ENCODE results near the gene APRT. TPM values are rescaled to one million over a fixed set of nuclear protein-coding genes. Genes with fewer than 3 reads are reported as not detected.

APRT gene
- total and polyA plus RNA-seq, 2 of the 8 experiments (the other 6 are each of a cell fraction or from before 2014, with no cell fraction given): 221 to 267 TPM

DNA sequence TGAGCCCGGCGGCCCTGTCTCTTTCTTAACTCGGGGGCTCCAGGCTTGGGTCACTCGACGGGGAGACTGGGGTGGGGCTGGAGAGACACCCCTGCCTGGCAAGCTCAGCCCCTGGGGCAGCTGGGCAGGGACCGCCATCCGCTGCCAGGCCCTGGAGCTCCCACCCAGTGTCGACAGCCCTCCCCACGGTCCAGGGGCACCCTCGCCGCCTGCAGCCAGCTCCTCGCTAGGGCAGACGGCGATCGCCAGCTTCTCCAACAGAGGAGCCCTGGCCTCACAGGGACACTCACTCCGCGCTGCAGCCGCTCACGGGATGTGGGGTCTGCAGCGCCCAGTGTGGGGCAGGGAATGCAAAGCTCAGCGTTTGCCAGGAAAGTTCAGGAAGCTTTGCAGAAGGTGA, 16.0 kb upstream of the APRT start:
- H2BK120ac ChIP-seq (replicated peaks; ENCODE audit: low read depth, low read length): no peak overlapping the region
- no peak for FAIRE-seq
- ChIA-PET POLR2A (ENCODE audit: partially characterized antibody) (interaction anchor here (1.1 to 2.2 kb wide), 2 partner anchors 16 to 20 kb away, joined by 3 to 8 read pairs; partner anchors contain the start of gene APRT), CTCF (ENCODE audit: partially characterized antibody) (interaction anchor here (0.8 to 2.0 kb wide), 5 partner anchors 10 to 79 kb away, joined by 3 to 10 read pairs (median 3); no protein-coding TSS in a partner anchor)
- H2BK12ac ChIP-seq (ENCODE audit: low read depth, low read length): no peak overlapping the region
- no peak overlapping the region for H2AFZ ChIP-seq (ENCODE audit: low read length)
- WGBS, 2 experiments (ENCODE audit: extremely low coverage in 1 of 2, insufficient coverage in 1 of 2, insufficient read length in 1 of 2, insufficient replicate concordance in 2 of 2, low coverage in 1 of 2, low lambda C conversion rate in 2 of 2, missing lambda C conversion rate in 1 of 2): 88% methylated on average over 20 of the region's 21 CpGs; no CpG with 5 or more reads in 1 of the 2 experiments
- no peak overlapping the region for H2AK5ac ChIP-seq (ENCODE audit: low read depth, low read length)
- H3K23me2 ChIP-seq (ENCODE audit: low read depth, low read length): no peaks in the 10 kb centered on the region
- no peak overlapping the region for H2BK15ac ChIP-seq (ENCODE audit: low read length)
- H3K4me1 ChIP-seq (replicated peaks in 1 of 4; ENCODE audit: control insufficient read depth in 3 of 4, insufficient read depth in 4 of 4, low read length in 3 of 4): 0 out of 7 replicates have a peak, but pooled peaks cover 0 to 2% (median 0%) of the 10 kb centered on the region in 4 experiments
- H3K27ac ChIP-seq (ENCODE audit: low read depth, low read length): no peak overlapping the region
- 0 out of 2 replicates have a peak, but pooled peaks cover 3% of the 10 kb centered on the region for H3K79me1 ChIP-seq (ENCODE audit: low read depth, low read length)
- no peaks in the 10 kb centered on the region for H3K27me3 ChIP-seq (replicated peaks in 1 of 4; ENCODE audit: control insufficient read depth in 3 of 4, extremely low read depth in 1 of 4, insufficient read depth in 3 of 4, low read length in 3 of 4)
- H3K56ac ChIP-seq (replicated peaks; ENCODE audit: insufficient read length, low read depth, low read length): no peak overlapping the region
- no peak overlapping the region for H3K4me2 ChIP-seq (ENCODE audit: insufficient read depth in 1 of 2, low read depth in 2 of 2, low read length in 2 of 2)
- no peak overlapping the region for H2BK5ac ChIP-seq (ENCODE audit: low read depth, low read length)
- no peaks in the 10 kb centered on the region for H3K9me3 ChIP-seq (ENCODE audit: insufficient read depth in 2 of 2, low read depth in 1 of 2, low read length in 1 of 2)
- no peak overlapping the region for H4K91ac ChIP-seq (replicated peaks; ENCODE audit: insufficient read length, low read length)
- H4K5ac ChIP-seq (ENCODE audit: insufficient read length, low read depth, low read length): no peak overlapping the region
- H3K14ac ChIP-seq (ENCODE audit: insufficient read length): no peak overlapping the region
- no peak overlapping the region for H3K18ac ChIP-seq (ENCODE audit: extremely low read depth, low read length)
- no peak overlapping the region for H3K9ac ChIP-seq (replicated peaks in 1 of 4; ENCODE audit: extremely low read depth in 1 of 4, low read depth in 3 of 4, low read length in 3 of 4)
- no peak for DNase-seq (ENCODE audit: low read depth in 1 of 2, low spot score in 2 of 2)
- H3K4me3 ChIP-seq (ENCODE audit: extremely low read depth in 1 of 4, insufficient read depth in 2 of 4, low read depth in 3 of 4, low read length in 4 of 4): no peak overlapping the region
- H3K4ac ChIP-seq (replicated peaks; ENCODE audit: insufficient read length, low read depth, low read length): no peak overlapping the region
- no peak overlapping the region for H4K8ac ChIP-seq (ENCODE audit: extremely low read depth, insufficient read depth, low read length)
- peaks cover 2 to 6% of the 10 kb centered on the region in 2 experiments for H4K20me1 ChIP-seq (replicated peaks in 1 of 2; ENCODE audit: control insufficient read depth in 1 of 2, insufficient read depth in 2 of 2, low read length in 2 of 2)
- no peak overlapping the region for H3K23ac ChIP-seq (ENCODE audit: insufficient read length)
- no peak for TF ChIP-seq BRCA1 (IDR thresholded peaks at IDR 0.05; ENCODE audit: low read depth, low read length)
- TF ChIP-seq GTF2F1 (IDR thresholded peaks at IDR 0.05; ENCODE audit: borderline replicate concordance, low read depth, low read length): no peak
- TF ChIP-seq TBP (IDR thresholded peaks at IDR 0.05; ENCODE audit: low read depth, low read length): no peak
- TF ChIP-seq CHD1 (IDR thresholded peaks at IDR 0.05; ENCODE audit: low read depth, low read length): no peak
- TF ChIP-seq RXRA (IDR thresholded peaks at IDR 0.05; ENCODE audit: insufficient read depth, low read depth, low read length): no peak
- TF ChIP-seq SIN3A (conservative IDR thresholded peaks at IDR 0.05 in 1 of 2, IDR thresholded peaks at IDR 0.05 in 1 of 2; ENCODE audit: low read depth in 1 of 2, low read length in 2 of 2): no peak
- no peak for TF ChIP-seq JUN (IDR thresholded peaks at IDR 0.05; ENCODE audit: low read depth, low read length)
- TF ChIP-seq SIRT6 (IDR thresholded peaks at IDR 0.05; ENCODE audit: low read length): no peak
- no peak for TF ChIP-seq TAF7 (optimal IDR thresholded peaks at IDR 0.05; ENCODE audit: borderline replicate concordance, low read depth, low read length)
- no peak for TF ChIP-seq HDAC2 (IDR thresholded peaks at IDR 0.05; ENCODE audit: borderline replicate concordance in 1 of 2, low read depth in 2 of 2, low read length in 2 of 2)
- TF ChIP-seq HDAC6 (IDR thresholded peaks at IDR 0.05; ENCODE audit: low read depth, low read length): no peak
- TF ChIP-seq RAD21 (IDR thresholded peaks at IDR 0.05 in 1 of 2, conservative IDR thresholded peaks at IDR 0.05 in 1 of 2; ENCODE audit: low read depth in 2 of 2, low read length in 2 of 2): no peak
- TF ChIP-seq BACH1 (IDR thresholded peaks at IDR 0.05; ENCODE audit: low read length): no peak
- TF ChIP-seq KDM4A (IDR thresholded peaks at IDR 0.05; ENCODE audit: low read depth, low read length, severe bottlenecking): no peak
- H3K36me3 ChIP-seq (ENCODE audit: control insufficient read depth in 2 of 4, insufficient read depth in 4 of 4, low read length in 3 of 4): no peaks in the 10 kb centered on the region
- no peaks in the 10 kb centered on the region for H3K79me2 ChIP-seq (ENCODE audit: control insufficient read depth in 1 of 2, insufficient read depth in 2 of 2, low read length in 2 of 2)
- H2BK20ac ChIP-seq (ENCODE audit: low read length): no peak overlapping the region

Data from H1 (cell line).